AG04450 (cell line): ENCODE data around the gene NKTR. TPM values are rescaled to one million over a fixed set of nuclear protein-coding genes. Genes with fewer than 3 reads are reported as not detected.

Source experiments
- CTCF ChIA-PET: fragments of 300-600, 350-600 bp; formaldehyde crosslinking; extraction: SDS; loops from one replicate; lab custom pipeline; 2022; ENCODE audit warnings: antibody characterized with exemption, inconsistent platforms; lab: Charles Lee
- POLR2A ChIA-PET: fragments of 350-600 bp; formaldehyde crosslinking; extraction: SDS; loops from one replicate; lab custom pipeline; 2021; ENCODE audit warnings: antibody characterized with exemption, inconsistent platforms; lab: Yijun Ruan, JAX
- DNase-seq: peaks from one replicate; pipeline ENCODE4 v3.0.0-alpha.2; 2011; ENCODE audit warnings: low read depth, low spot score
- H3K27ac ChIP-seq: one replicate; pipeline ENCODE4 v1.5.1; 2012; ENCODE audit warnings: low read depth, low read length, control low read depth
- H3K27me3 ChIP-seq: one replicate; pipeline ENCODE4 v1.6.0; 2012; ENCODE audit warnings: low read length; ENCODE audit not compliant: control insufficient read depth, insufficient read depth
- H3K4me3 ChIP-seq: 2 replicates; pipeline ENCODE4 v1.5.1; 2011; ENCODE audit warnings: mild to moderate bottlenecking, low read depth, low read length, control low read depth
- H3K9me3 ChIP-seq: 2 replicates; pipeline ENCODE4 v1.5.1; 2012; ENCODE audit warnings: low read length; ENCODE audit not compliant: control insufficient read depth, insufficient read depth
- CTCF ChIP-seq: IDR thresholded peaks from 2 replicates; pipeline ENCODE4 v1.5.1; 2011; ENCODE audit warnings: low read depth, low read length, control low read depth, inconsistent platforms
- polyA plus RNA-seq: library from polyadenylated mRNA; depleted of rRNA; stranded (reverse); fragments of >200 nt; gene quantifications from 2 replicates; pipeline ENCODE4 v1.2.3, GENCODE V29; 2011; rRNA removed

Gene NKTR
- polyA plus RNA-seq, 1 experiment: 56.2 TPM

- ChIA-PET CTCF (no interaction called here), POLR2A (no interaction called here)
- Histone ChIP-seq H3K27me3 (peaks cover 35% of the 10 kb centered on the region), H3K4me3 (no peak overlapping the region), H3K9me3 (no peaks in the 10 kb centered on the region), H3K27ac (no peak overlapping the region)
- no peak for TF ChIP-seq CTCF
- DNase-seq: no peak
These were observed 93.0 kb downstream of the NKTR start for GRCh38 chr3:42693530-42693930.

- TF ChIP-seq CTCF: no peak
- POLR2A ChIA-PET: no interaction called here
- Histone ChIP-seq H3K27me3 (peaks cover 38% of the 10 kb centered on the region), H3K4me3 (no peak overlapping the region), H3K27ac (no peak overlapping the region), H3K9me3 (no peaks in the 10 kb centered on the region)
- CTCF ChIA-PET: no interaction called here
- no peak for DNase-seq
These were observed 93.9 kb downstream of the NKTR start for GRCh38 chr3:42694366-42694765.

GRCh38 chr3:42696356-42697288 is 96.1 kb downstream of the NKTR start:
- H3K4me3 ChIP-seq: no peak overlapping the region
- CTCF ChIA-PET: no interaction called here
- no peak overlapping the region for H3K27ac ChIP-seq
- no peak for DNase-seq
- peaks cover 28% of the 10 kb centered on the region for H3K27me3 ChIP-seq
- TF ChIP-seq CTCF: no peak
- POLR2A ChIA-PET: no interaction called here
- no peaks in the 10 kb centered on the region for H3K9me3 ChIP-seq

- ChIA-PET CTCF (no interaction called here), POLR2A (no interaction called here)
- no peak for DNase-seq
- Histone ChIP-seq H3K27ac (no peak overlapping the region), H3K9me3 (no peaks in the 10 kb centered on the region), H3K27me3 (peaks cover 23% of the 10 kb centered on the region), H3K4me3 (no peak overlapping the region)
- TF ChIP-seq CTCF: no peak
These were observed 97.0 kb downstream of the NKTR start for GRCh38 chr3:42697289-42698051.

Other genes with a start within 250 kb of the NKTR start
- gene LYZL4, start 190.1 kb upstream of the NKTR start, polyA plus RNA-seq: not detected in 2 replicates
- not detected in 2 replicates for gene VIPR1, start 98.0 kb upstream of the NKTR start, polyA plus RNA-seq
- 32.3 and 33.0 TPM in 2 replicates for gene SEC22C, start 18.7 kb upstream of the NKTR start, polyA plus RNA-seq
- gene SS18L2, start 9.8 kb upstream of the NKTR start, polyA plus RNA-seq: 28.1 and 36.0 TPM in 2 replicates
- 7.8 and 11.8 TPM in 2 replicates for gene ZBTB47, start 53.0 kb downstream of the NKTR start, polyA plus RNA-seq
- not detected in 2 replicates for gene KLHL40, start 84.9 kb downstream of the NKTR start, polyA plus RNA-seq
- not detected in 2 replicates for gene HHATL, start 102.1 kb downstream of the NKTR start, polyA plus RNA-seq
- 0.20 TPM in 1 of 2 replicates, not detected in the other for gene CCDC13, start 172.6 kb downstream of the NKTR start, polyA plus RNA-seq
- 158 and 225 TPM in 2 replicates for gene HIGD1A, start 203.8 kb downstream of the NKTR start, polyA plus RNA-seq
- 0.04 TPM in 1 of 2 replicates, not detected in the other for gene ACKR2, start 208.8 kb downstream of the NKTR start, polyA plus RNA-seq